ENCODE results near the gene HMGN1. TPM values are rescaled to one million over a fixed set of nuclear protein-coding genes. Genes with fewer than 3 reads are reported as not detected.
A peak's percentile ranks its signal among the peaks of the same experiment; 100 is the strongest.

The HMGN1 gene
- total RNA-seq, 1 experiment from 2014 or later: 335 TPM

DNA sequence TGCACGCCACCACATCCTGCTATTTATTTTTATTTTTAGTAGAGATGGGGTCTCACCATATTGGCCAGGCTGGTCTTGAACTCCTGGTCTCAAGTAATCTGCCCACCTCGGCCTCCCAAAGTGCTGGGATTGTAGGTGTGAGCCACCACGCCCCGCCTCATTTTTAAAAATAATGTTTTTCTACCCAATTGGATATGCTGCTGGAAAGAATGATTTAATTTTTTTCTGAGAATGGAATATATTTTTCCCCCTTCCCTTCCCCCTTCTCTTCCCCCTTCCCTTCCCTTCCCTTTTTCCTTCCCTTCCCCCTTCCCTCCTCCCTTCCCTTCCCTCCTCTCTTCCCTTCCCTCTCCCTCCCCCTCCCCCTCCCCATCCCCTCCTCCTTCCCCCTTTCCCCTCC, 17.7 kb upstream of the HMGN1 start:
- Histone ChIP-seq H3K27ac (ENCODE audit: low read length) (no peak overlapping the region), H3K4me1 (ENCODE audit: insufficient read depth, low read length) (peaks cover 3% of the 10 kb centered on the region; the same call in 1 of the 2 replicates), H3K36me3 (ENCODE audit: low read depth, low read length) (no peaks in the 10 kb centered on the region), H3K9me3 (ENCODE audit: low read length) (no peaks in the 10 kb centered on the region), H3K9me2 (replicated peaks; ENCODE audit: low read length) (no peaks in the 10 kb centered on the region), H3K79me2 (ENCODE audit: low read length) (no peaks in the 10 kb centered on the region), H4K20me1 (ENCODE audit: low read length) (no peaks in the 10 kb centered on the region), H3K4me2 (ENCODE audit: low read length) (no peak overlapping the region), H3K9ac (ENCODE audit: low read length) (no peak overlapping the region), H2AFZ (ENCODE audit: low read length) (no peak overlapping the region), H3F3A (ENCODE audit: low read length, unreplicated experiment) (no peaks in the 10 kb centered on the region), H3K4me3 (ENCODE audit: low read length) (no peak overlapping the region), H3K27me3 (ENCODE audit: low read length) (no peaks in the 10 kb centered on the region)
- TF ChIP-seq EZH2phosphoT487 (IDR thresholded peaks at IDR 0.05; ENCODE audit: borderline replicate concordance, low read length): no peak
- no peak for TF ChIP-seq EZH2 (IDR thresholded peaks at IDR 0.05; ENCODE audit: low read length, unreplicated experiment)
- no peak for TF ChIP-seq CTCF (conservative IDR thresholded peaks at IDR 0.05; ENCODE audit: low read depth, low read length)
- ATAC-seq (no peak), DNase-seq (no peak)
- intact Hi-C loops (cut with micrococcal nuclease): no loop called here
- POLR2A ChIA-PET (ENCODE audit: unreplicated experiment): no interaction called here
- BruUV-seq (replicated peaks): no TSS peak
- CTCF ChIA-PET: interaction anchor here (0.6 kb wide), 1 partner anchor 28 kb away, joined by 7 read pairs; no protein-coding TSS in a partner anchor

DNA sequence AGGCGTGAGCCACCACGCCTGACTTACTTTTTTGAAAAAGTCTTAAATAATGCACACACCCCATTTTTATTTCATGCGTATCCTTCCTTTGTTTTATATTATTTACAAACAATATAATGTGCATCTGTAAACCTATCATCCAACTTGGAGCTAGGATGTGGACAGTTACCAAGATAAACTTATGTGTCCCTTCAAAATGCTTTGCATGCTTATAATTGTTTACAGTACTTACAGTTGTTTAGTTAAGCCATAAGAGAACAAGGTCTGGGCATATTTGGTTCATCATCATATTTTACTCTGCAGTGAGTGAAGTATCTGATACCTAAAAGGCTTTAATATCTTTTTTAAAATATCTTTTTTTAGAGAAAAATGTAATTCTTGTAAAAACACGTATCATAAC, 16.1 kb upstream of the HMGN1 start:
- H2AFZ ChIP-seq (ENCODE audit: low read length): no peak overlapping the region
- H3K9me3 ChIP-seq (ENCODE audit: low read length): no peaks in the 10 kb centered on the region
- ChIA-PET POLR2A (ENCODE audit: unreplicated experiment) (no interaction called here), CTCF (no interaction called here)
- H3K9me2 ChIP-seq (replicated peaks; ENCODE audit: low read length): no peaks in the 10 kb centered on the region
- no peaks in the 10 kb centered on the region for H3F3A ChIP-seq (ENCODE audit: low read length, unreplicated experiment)
- intact Hi-C loops (cut with micrococcal nuclease): no loop called here
- H3K4me2 ChIP-seq (ENCODE audit: low read length): no peak overlapping the region
- H3K27me3 ChIP-seq (ENCODE audit: low read length): no peaks in the 10 kb centered on the region
- ATAC-seq (peak; percentile 27; the same call in 1 of the 2 replicates), DNase-seq (no peak)
- TF ChIP-seq EZH2 (IDR thresholded peaks at IDR 0.05; ENCODE audit: low read length, unreplicated experiment): no peak
- no peak for TF ChIP-seq CTCF (conservative IDR thresholded peaks at IDR 0.05; ENCODE audit: low read depth, low read length)
- no peak for TF ChIP-seq EZH2phosphoT487 (IDR thresholded peaks at IDR 0.05; ENCODE audit: borderline replicate concordance, low read length)
- no peak overlapping the region for H3K4me3 ChIP-seq (ENCODE audit: low read length)
- peaks cover 3% of the 10 kb centered on the region; the same call in 1 of the 2 replicates for H3K4me1 ChIP-seq (ENCODE audit: insufficient read depth, low read length)
- H3K79me2 ChIP-seq (ENCODE audit: low read length): no peaks in the 10 kb centered on the region
- no peak overlapping the region for H3K27ac ChIP-seq (ENCODE audit: low read length)
- H4K20me1 ChIP-seq (ENCODE audit: low read length): no peaks in the 10 kb centered on the region
- BruUV-seq (replicated peaks): no TSS peak
- H3K9ac ChIP-seq (ENCODE audit: low read length): no peak overlapping the region
- no peaks in the 10 kb centered on the region for H3K36me3 ChIP-seq (ENCODE audit: low read depth, low read length)

- Histone ChIP-seq H3K9ac (ENCODE audit: low read length) (no peak overlapping the region), H3K4me1 (ENCODE audit: insufficient read depth, low read length) (no peaks in the 10 kb centered on the region), H3K79me2 (ENCODE audit: low read length) (no peaks in the 10 kb centered on the region), H3K9me2 (replicated peaks; ENCODE audit: low read length) (no peaks in the 10 kb centered on the region), H3K27me3 (ENCODE audit: low read length) (no peaks in the 10 kb centered on the region), H3K4me3 (ENCODE audit: low read length) (no peak overlapping the region), H3F3A (ENCODE audit: low read length, unreplicated experiment) (no peaks in the 10 kb centered on the region), H3K27ac (ENCODE audit: low read length) (no peak overlapping the region), H4K20me1 (ENCODE audit: low read length) (no peaks in the 10 kb centered on the region), H3K4me2 (ENCODE audit: low read length) (no peak overlapping the region), H2AFZ (ENCODE audit: low read length) (no peak overlapping the region), H3K9me3 (ENCODE audit: low read length) (no peaks in the 10 kb centered on the region), H3K36me3 (ENCODE audit: low read depth, low read length) (no peaks in the 10 kb centered on the region)
- ATAC-seq (no peak), DNase-seq (no peak)
- CTCF ChIA-PET: interaction anchor here (0.7 to 0.8 kb wide), 2 partner anchors 10 to 1991 kb away, joined by 4 read pairs; no protein-coding TSS in a partner anchor
- intact Hi-C loops (cut with micrococcal nuclease): no loop called here
- POLR2A ChIA-PET (ENCODE audit: unreplicated experiment): interaction anchor here (0.6 kb wide), 1 partner anchor 1880 kb away, joined by 3 read pairs; no protein-coding TSS in a partner anchor
- BruUV-seq (replicated peaks): no TSS peak
- TF ChIP-seq CTCF (conservative IDR thresholded peaks at IDR 0.05; ENCODE audit: low read depth, low read length) (no peak), EZH2 (IDR thresholded peaks at IDR 0.05; ENCODE audit: low read length, unreplicated experiment) (no peak), EZH2phosphoT487 (IDR thresholded peaks at IDR 0.05; ENCODE audit: borderline replicate concordance, low read length) (no peak)
Measured at GRCh38 chr21:39363607-39364555, 15.0 kb upstream of the HMGN1 start.

Measured in PC-3 (cell line).